GM23248 (cell line): Measurements from ENCODE around the gene HLA-A.

Experiments
- EZH2 ChIP-seq: fragments of 200-600 bp; sonication (generic); IDR thresholded peaks from 2 replicates; pipeline ENCODE4 v1.6.1; 2018; ENCODE audit warnings: antibody characterized with exemption, mild to moderate bottlenecking; ENCODE audit not compliant: insufficient read depth, poor library complexity, severe bottlenecking
- EZH2phosphoT487 ChIP-seq: fragments of 200-600 bp; sonication (generic); IDR thresholded peaks from 2 replicates; pipeline ENCODE4 v1.6.1; 2018; ENCODE audit warnings: antibody characterized with exemption, moderate library complexity, mild to moderate bottlenecking, low read depth; ENCODE audit not compliant: insufficient read depth

- TF ChIP-seq EZH2 (no peak), EZH2phosphoT487 (no peak)
Observed at GRCh38 chr6:29968130-29968529, 25.8 kb downstream of the HLA-A start.
